HepG2 (cell line): ENCODE measurements around the gene FDPS. TPM values are rescaled to one million over a fixed set of nuclear protein-coding genes. Genes with fewer than 3 reads are reported as not detected.

Experiments
- GATA4 ChIP-seq: sonication (generic); IDR thresholded peaks from 2 replicates; pipeline ENCODE4 v1.6.1; 2016; ENCODE audit warnings: antibody characterized with exemption, low read depth, borderline replicate concordance
- GFI1 ChIP-seq: sonication (generic); formaldehyde crosslinking; IDR thresholded peaks from 2 replicates; pipeline ENCODE4 v1.5.0; 2020; ENCODE audit warnings: missing genetic modification reagents, mild to moderate bottlenecking, borderline replicate concordance
- JARID2 ChIP-seq: sonication (generic); formaldehyde crosslinking; IDR thresholded peaks from 2 replicates; pipeline ENCODE4 v1.8.1; 2023; ENCODE audit warnings: missing genetic modification reagents, inconsistent platforms; ENCODE audit not compliant: insufficient replicate concordance
- KDM5A ChIP-seq: fragments of 200-600 bp; sonication (generic); IDR thresholded peaks from 2 replicates; pipeline ENCODE4 v1.7.0; 2018; ENCODE audit warnings: antibody characterized with exemption, mild to moderate bottlenecking, low read length, borderline replicate concordance
- NKX3-1 ChIP-seq: sonication (generic); formaldehyde crosslinking; IDR thresholded peaks from 2 replicates; pipeline ENCODE4 v1.5.0; 2020; ENCODE audit warnings: missing genetic modification reagents
- NR2F1 ChIP-seq, 2 experiments: fragments of 450-650 bp in 1 of 2; formaldehyde crosslinking in 1 of 2; IDR thresholded peaks; 2 replicates each; pipeline versions ENCODE4 v1.5.0 to v1.6.1; 2016 to 2020; ENCODE audit warnings: mild to moderate bottlenecking in 1 of 2, missing compliant biosample characterization in 1 of 2, missing genetic modification reagents in 1 of 2, moderate library complexity in 1 of 2
- RBM22 ChIP-seq: fragments of 200-400 bp; formaldehyde crosslinking; optimal IDR thresholded peaks from 2 replicates; pipeline ENCODE3; 2017; ENCODE audit warnings: mild to moderate bottlenecking, low read length, moderate library complexity
- RFXAP ChIP-seq: sonication (generic); formaldehyde crosslinking; IDR thresholded peaks from 2 replicates; pipeline ENCODE4 v1.4.0; 2020; ENCODE audit warnings: missing genetic modification reagents, borderline replicate concordance
- RXRB ChIP-seq: IDR thresholded peaks from 2 replicates; pipeline ENCODE4 v1.6.1; 2016; ENCODE audit warnings: borderline replicate concordance, missing genetic modification reagents, missing compliant biosample characterization
- SALL2 ChIP-seq: sonication (generic); formaldehyde crosslinking; IDR thresholded peaks from 2 replicates; pipeline ENCODE4 v1.8.1; 2023; ENCODE audit warnings: mild to moderate bottlenecking, missing genetic modification reagents, inconsistent platforms
- SETDB1 ChIP-seq: sonication (generic); formaldehyde crosslinking; IDR thresholded peaks from 2 replicates; pipeline ENCODE4 v1.5.1; 2020; ENCODE audit warnings: missing genetic modification reagents, mild to moderate bottlenecking, borderline replicate concordance
- TCF7L2 ChIP-seq: IDR thresholded peaks from 2 replicates; pipeline ENCODE4 v1.6.1; 2011; ENCODE audit warnings: mild to moderate bottlenecking, low read depth, low read length, moderate library complexity
- TEAD3 ChIP-seq: optimal IDR thresholded peaks from 2 replicates; pipeline ENCODE3; 2016; ENCODE audit warnings: borderline replicate concordance
- ZBTB7B ChIP-seq: sonication (generic); formaldehyde crosslinking; IDR thresholded peaks from 2 replicates; pipeline ENCODE4 v1.4.0; 2020; ENCODE audit warnings: missing genetic modification reagents
- ZFP41 ChIP-seq: sonication (generic); formaldehyde crosslinking; IDR thresholded peaks from 2 replicates; pipeline ENCODE4 v1.4.0; 2020; ENCODE audit warnings: mild to moderate bottlenecking, missing genetic modification reagents, borderline replicate concordance
- ZNF260 ChIP-seq: sonication (generic); formaldehyde crosslinking; IDR thresholded peaks from 2 replicates; pipeline ENCODE4 v1.4.0; 2020; ENCODE audit warnings: missing genetic modification reagents, low read depth, mild to moderate bottlenecking, borderline replicate concordance
- ZNF350 ChIP-seq: sonication (generic); formaldehyde crosslinking; IDR thresholded peaks from 2 replicates; pipeline ENCODE4 v1.4.0; 2020; ENCODE audit warnings: mild to moderate bottlenecking, low read depth, missing genetic modification reagents, borderline replicate concordance
- ZNF549 ChIP-seq: sonication (generic); formaldehyde crosslinking; IDR thresholded peaks from 2 replicates; pipeline ENCODE4 v1.5.0; 2020; ENCODE audit warnings: missing genetic modification reagents
- ZNF746 ChIP-seq: sonication (generic); formaldehyde crosslinking; IDR thresholded peaks from 2 replicates; pipeline ENCODE4 v1.8.0; 2022; ENCODE audit warnings: mild to moderate bottlenecking, missing genetic modification reagents
- polyA plus RNA-seq, 8 experiments: library from polyadenylated mRNA; depleted of rRNA in 3 of 8; stranded (reverse) in 7 of 8; unstranded in 1 of 8; fragments of >200 nt; fragmentation: Illumina TruSeq in 4 of 8; extraction: Trizol in 4 of 8; gene quantifications; 2 replicates each; pipeline versions ENCODE4 v1.2.1 to v1.2.3, GENCODE V29; 2011 to 2016; ENCODE audit warnings: low read depth in 4 of 8, missing spikeins in 1 of 8, mixed read lengths in 1 of 8; ENCODE audit not compliant: insufficient read depth in 1 of 8
- total RNA-seq, 5 experiments: library from RNA; depleted of rRNA; stranded (reverse); fragments of >200 nt; fragmentation: Illumina TruSeq; extraction: Trizol; gene quantifications; 2 replicates each; pipeline ENCODE4 v1.2.3, GENCODE V29; 2016; ENCODE audit warnings: low read depth in 1 of 5
- TF ChIP-seq, protein P1 (sequence below): sonication (generic); formaldehyde crosslinking; IDR thresholded peaks from 2 replicates; pipeline ENCODE4 v1.9.0; 2022; ENCODE audit warnings: missing genetic modification reagents, mild to moderate bottlenecking, borderline replicate concordance
- TF ChIP-seq, protein P2 (sequence below), 2 experiments: sonication (generic) in 1 of 2; formaldehyde crosslinking in 1 of 2; IDR thresholded peaks; 2 replicates each; pipeline versions ENCODE4 v1.6.1 to v1.9.0; 2014 to 2022; ENCODE audit warnings: antibody characterized with exemption in 1 of 2, borderline replicate concordance in 1 of 2, inconsistent platforms in 1 of 2, low read depth in 1 of 2, missing genetic modification reagents in 1 of 2

Gene FDPS
- total and polyA plus RNA-seq, 2 of the 13 experiments (the other 11 are each of a cell fraction or from before 2014, with no cell fraction given), result 264 to 519 TPM

DNA sequence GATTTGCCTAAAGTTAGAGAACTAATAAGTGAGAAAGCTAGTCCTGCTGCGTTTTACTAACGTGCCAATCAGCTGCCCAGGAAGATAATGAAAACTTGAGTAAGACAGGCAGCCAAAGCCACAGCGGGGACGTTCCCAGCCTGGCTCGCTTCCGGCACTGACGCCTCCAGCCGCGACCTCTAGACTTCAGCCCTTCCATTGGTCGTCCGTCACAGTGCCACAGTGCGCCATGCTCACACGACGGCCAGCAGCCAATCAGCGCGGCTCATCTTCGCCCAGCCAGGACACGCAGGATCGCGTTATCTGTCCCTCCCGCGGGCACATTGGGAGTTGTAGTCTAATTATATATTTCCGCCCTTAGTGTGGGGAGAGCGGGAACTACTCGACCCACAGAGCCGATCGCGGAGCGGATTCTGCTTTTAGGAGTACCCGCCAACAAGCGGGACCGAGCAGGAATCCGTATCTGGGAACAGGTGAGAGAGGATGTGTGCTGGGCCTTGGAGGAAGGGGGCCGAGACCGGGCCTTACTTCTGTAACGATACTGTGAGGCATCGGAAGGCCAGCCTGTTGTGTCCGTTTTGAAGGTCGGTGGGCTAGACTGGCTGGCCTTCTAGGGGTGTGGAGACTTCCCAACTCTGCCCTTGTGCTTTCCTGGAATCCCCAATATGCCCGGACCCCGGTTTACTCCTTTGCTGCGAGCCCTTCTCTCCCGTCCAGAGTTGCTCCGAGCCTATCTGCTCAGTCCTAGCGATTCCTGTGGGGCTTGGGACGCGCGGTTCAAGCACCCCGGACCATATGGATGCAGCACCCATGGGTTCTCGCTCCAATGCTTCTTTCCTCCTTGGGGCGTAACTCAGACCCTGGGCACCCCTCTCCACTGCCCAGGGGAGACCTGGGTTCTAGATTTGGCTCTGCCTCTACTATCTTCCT is at the start of gene FDPS (continued):
- TF ChIP-seq, protein P1, sequence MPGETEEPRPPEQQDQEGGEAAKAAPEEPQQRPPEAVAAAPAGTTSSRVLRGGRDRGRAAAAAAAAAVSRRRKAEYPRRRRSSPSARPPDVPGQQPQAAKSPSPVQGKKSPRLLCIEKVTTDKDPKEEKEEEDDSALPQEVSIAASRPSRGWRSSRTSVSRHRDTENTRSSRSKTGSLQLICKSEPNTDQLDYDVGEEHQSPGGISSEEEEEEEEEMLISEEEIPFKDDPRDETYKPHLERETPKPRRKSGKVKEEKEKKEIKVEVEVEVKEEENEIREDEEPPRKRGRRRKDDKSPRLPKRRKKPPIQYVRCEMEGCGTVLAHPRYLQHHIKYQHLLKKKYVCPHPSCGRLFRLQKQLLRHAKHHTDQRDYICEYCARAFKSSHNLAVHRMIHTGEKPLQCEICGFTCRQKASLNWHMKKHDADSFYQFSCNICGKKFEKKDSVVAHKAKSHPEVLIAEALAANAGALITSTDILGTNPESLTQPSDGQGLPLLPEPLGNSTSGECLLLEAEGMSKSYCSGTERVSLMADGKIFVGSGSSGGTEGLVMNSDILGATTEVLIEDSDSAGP, result peak; percentile 75
- TF ChIP-seq ZNF260 (CRISPR knock-in tag) (no peak), JARID2 (CRISPR knock-in tag) (no peak), SALL2 (CRISPR knock-in tag) (no peak), NR2F1 (CRISPR knock-in tag; IDR thresholded peaks at IDR 0.05) (no peak), ZBTB7B (CRISPR knock-in tag) (no peak), ZFP41 (CRISPR knock-in tag) (no peak), SETDB1 (no peak), TEAD3 (CRISPR knock-in tag) (no peak), NKX3-1 (no peak; the same call in 1 of the 2 replicates), ZNF746 (CRISPR knock-in tag) (no peak; the same call in 1 of the 2 replicates), RBM22 (no peak), TCF7L2 (no peak), KDM5A (no peak), GFI1 (0 out of 2 replicates have a peak, but pooled peaks have one; percentile 50), GATA4 (no peak; the same call in 1 of the 2 replicates), ZNF549 (no peak), RFXAP (no peak), ZNF350 (peak; percentile 34; the same call in 1 of the 2 replicates), RXRB (CRISPR knock-in tag) (peak; percentile 25; the same call in 1 of the 2 replicates)
- TF ChIP-seq, protein P2, sequence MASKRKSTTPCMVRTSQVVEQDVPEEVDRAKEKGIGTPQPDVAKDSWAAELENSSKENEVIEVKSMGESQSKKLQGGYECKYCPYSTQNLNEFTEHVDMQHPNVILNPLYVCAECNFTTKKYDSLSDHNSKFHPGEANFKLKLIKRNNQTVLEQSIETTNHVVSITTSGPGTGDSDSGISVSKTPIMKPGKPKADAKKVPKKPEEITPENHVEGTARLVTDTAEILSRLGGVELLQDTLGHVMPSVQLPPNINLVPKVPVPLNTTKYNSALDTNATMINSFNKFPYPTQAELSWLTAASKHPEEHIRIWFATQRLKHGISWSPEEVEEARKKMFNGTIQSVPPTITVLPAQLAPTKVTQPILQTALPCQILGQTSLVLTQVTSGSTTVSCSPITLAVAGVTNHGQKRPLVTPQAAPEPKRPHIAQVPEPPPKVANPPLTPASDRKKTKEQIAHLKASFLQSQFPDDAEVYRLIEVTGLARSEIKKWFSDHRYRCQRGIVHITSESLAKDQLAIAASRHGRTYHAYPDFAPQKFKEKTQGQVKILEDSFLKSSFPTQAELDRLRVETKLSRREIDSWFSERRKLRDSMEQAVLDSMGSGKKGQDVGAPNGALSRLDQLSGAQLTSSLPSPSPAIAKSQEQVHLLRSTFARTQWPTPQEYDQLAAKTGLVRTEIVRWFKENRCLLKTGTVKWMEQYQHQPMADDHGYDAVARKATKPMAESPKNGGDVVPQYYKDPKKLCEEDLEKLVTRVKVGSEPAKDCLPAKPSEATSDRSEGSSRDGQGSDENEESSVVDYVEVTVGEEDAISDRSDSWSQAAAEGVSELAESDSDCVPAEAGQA (IDR thresholded peaks at IDR 0.05; ENCODE audit: low read depth), result peak; percentile 72; the same call in 1 of the 2 replicates
- TF ChIP-seq, protein P2 (CRISPR knock-in tag; IDR thresholded peaks at IDR 0.05; ENCODE audit: borderline replicate concordance), result no peak
